WTC11 (cell line): ENCODE data around the gene TMEM250.

Experiments
- CREB1 ChIP-seq: sonication (generic); formaldehyde crosslinking; IDR thresholded peaks from 2 replicates; pipeline ENCODE4 v1.8.0; 2023; ENCODE audit warnings: mild to moderate bottlenecking, missing genetic modification reagents
- CTCF ChIP-seq: fragments of 200-600 bp; IDR thresholded peaks from 2 replicates; pipeline ENCODE4 v1.8.0; 2022; ENCODE audit warnings: antibody characterized with exemption
- ELF4 ChIP-seq: sonication (generic); formaldehyde crosslinking; IDR thresholded peaks from 2 replicates; pipeline ENCODE4 v1.8.1; 2022; ENCODE audit warnings: low read depth, mild to moderate bottlenecking, moderate library complexity, missing genetic modification reagents
- JUN ChIP-seq: sonication (generic); formaldehyde crosslinking; IDR thresholded peaks from 2 replicates; pipeline ENCODE4 v1.8.0; 2023; ENCODE audit warnings: mild to moderate bottlenecking, missing genetic modification reagents
- ZNF138 ChIP-seq: sonication (generic); formaldehyde crosslinking; conservative IDR thresholded peaks from 2 replicates; pipeline ENCODE4 v1.8.1; 2022; ENCODE audit warnings: mild to moderate bottlenecking, moderate library complexity, missing genetic modification reagents

- TF ChIP-seq CTCF (no peak), ZNF138 (CRISPR knock-in tag) (no peak), ELF4 (CRISPR knock-in tag) (no peak), JUN (CRISPR knock-in tag) (no peak), CREB1 (CRISPR knock-in tag) (no peak)
Observed at GRCh38 chr9:136075881-136076678, 42.6 kb downstream of the TMEM250 start.
